Liver (tissue), 9 donors: Measurements from ENCODE around the gene KPNB1. TPM values are rescaled to one million over a fixed set of nuclear protein-coding genes. Genes with fewer than 3 reads are reported as not detected.

Experiments used
- DNase-seq: peaks from one replicate; pipeline ENCODE4 v3.0.0-alpha.2; 2017; ENCODE audit warnings: low spot score
- H3K27ac ChIP-seq, 2 donors: one replicate each; pipeline ENCODE4 v1.7.0; 2013; ENCODE audit warnings: inconsistent platforms in 2 of 2, low read length in 2 of 2, control low read depth in 1 of 2, low read depth in 1 of 2, mild to moderate bottlenecking in 1 of 2
- H3K27me3 ChIP-seq, 4 donors: one replicate each; pipeline versions ENCODE4 v1.6.1 to v1.7.0; 2013; ENCODE audit warnings: low read length in 3 of 4, inconsistent platforms in 1 of 4, mild to moderate bottlenecking in 1 of 4, moderate library complexity in 1 of 4; ENCODE audit not compliant: control insufficient read depth in 4 of 4, insufficient read depth in 4 of 4
- H3K36me3 ChIP-seq, 4 donors: one replicate each; pipeline versions ENCODE4 v1.6.1 to v1.7.0; 2013; ENCODE audit warnings: low read length in 3 of 4, mild to moderate bottlenecking in 3 of 4, low read depth in 1 of 4, moderate library complexity in 1 of 4; ENCODE audit not compliant: control insufficient read depth in 4 of 4, insufficient read depth in 3 of 4
- H3K4me1 ChIP-seq, 4 donors: one replicate each; pipeline versions ENCODE4 v1.6.1 to v1.7.0; 2013; ENCODE audit warnings: low read length in 3 of 4, mild to moderate bottlenecking in 3 of 4, moderate library complexity in 1 of 4; ENCODE audit not compliant: control insufficient read depth in 4 of 4, insufficient read depth in 4 of 4
- H3K4me3 ChIP-seq, 3 donors: one replicate each; pipeline versions ENCODE4 v1.6.1 to v1.7.0; 2013; ENCODE audit warnings: low read length in 3 of 3, control low read depth in 1 of 3, low read depth in 1 of 3, mild to moderate bottlenecking in 1 of 3
- H3K9ac ChIP-seq, 2 donors: one replicate each; pipeline ENCODE4 v1.7.0; 2013; ENCODE audit warnings: low read length in 2 of 2, mild to moderate bottlenecking in 2 of 2, moderate library complexity in 2 of 2, control low read depth in 1 of 2, low read depth in 1 of 2
- H3K9me3 ChIP-seq, 4 donors: one replicate each; pipeline versions ENCODE4 v1.6.1 to v1.7.0; 2013; ENCODE audit warnings: low read length in 3 of 4; ENCODE audit not compliant: control insufficient read depth in 4 of 4
- ATF3 ChIP-seq: IDR thresholded peaks from 2 replicates; pipeline ENCODE4 v1.6.1; 2016; ENCODE audit warnings: antibody characterized with exemption
- FOXA1 ChIP-seq: IDR thresholded peaks from 2 replicates; pipeline ENCODE4 v1.6.1; 2016; ENCODE audit warnings: antibody characterized with exemption
- FOXA2 ChIP-seq: IDR thresholded peaks from 2 replicates; pipeline ENCODE4 v1.6.1; 2016; ENCODE audit warnings: antibody characterized with exemption
- GABPA ChIP-seq, 2 donors: IDR thresholded peaks in 1 of 2; conservative IDR thresholded peaks in 1 of 2; 2 replicates each; pipeline ENCODE4 v1.6.1; 2016; ENCODE audit warnings: antibody characterized with exemption in 2 of 2, mild to moderate bottlenecking in 1 of 2, moderate library complexity in 1 of 2
- HNF4A ChIP-seq, 2 donors: conservative IDR thresholded peaks; 2 replicates each; pipeline ENCODE4 v1.6.1; 2016; ENCODE audit warnings: antibody characterized with exemption in 2 of 2, mild to moderate bottlenecking in 2 of 2
- HNF4G ChIP-seq: IDR thresholded peaks from 2 replicates; pipeline ENCODE4 v1.6.1; 2016; ENCODE audit warnings: antibody characterized with exemption
- JUND ChIP-seq, 2 donors: IDR thresholded peaks; 2 replicates each; pipeline ENCODE4 v1.6.1; 2016; ENCODE audit warnings: antibody characterized with exemption in 2 of 2
- MAX ChIP-seq: IDR thresholded peaks from 2 replicates; pipeline ENCODE4 v1.6.1; 2016; ENCODE audit warnings: antibody characterized with exemption
- NR2F2 ChIP-seq: IDR thresholded peaks from 2 replicates; pipeline ENCODE4 v1.6.1; 2016; ENCODE audit warnings: antibody characterized with exemption
- RXRA ChIP-seq, 2 donors: IDR thresholded peaks; 2 replicates each; pipeline ENCODE4 v1.6.1; 2017 to 2018; ENCODE audit warnings: antibody characterized with exemption in 2 of 2, mild to moderate bottlenecking in 1 of 2
- SP1 ChIP-seq: IDR thresholded peaks from 2 replicates; pipeline ENCODE4 v1.6.1; 2018; ENCODE audit warnings: antibody characterized with exemption, mild to moderate bottlenecking
- TAF1 ChIP-seq: conservative IDR thresholded peaks from 2 replicates; pipeline ENCODE4 v1.6.1; 2016; ENCODE audit warnings: antibody characterized with exemption, mild to moderate bottlenecking
- YY1 ChIP-seq: IDR thresholded peaks from 2 replicates; pipeline ENCODE4 v1.6.1; 2016; ENCODE audit warnings: antibody characterized with exemption, mild to moderate bottlenecking
- WGBS: extraction: QIAGEN DNeasy Blood & Tissue Kit; methylation state at CpG from one replicate; pipeline ENCODE4 v1.1.7; 2013; 5-methylcytosine and 5-hydroxymethylcytosine counted together
- polyA plus RNA-seq, 2 donors: library from polyadenylated mRNA; stranded (reverse) in 1 of 2; unstranded in 1 of 2; fragments of 200-250 nt in 1 of 2; fragments of >200 nt in 1 of 2; fragmentation: Nextera tagmentation in 1 of 2; extraction: Ambion mirVana in 1 of 2; gene quantifications; one replicate each; pipeline versions ENCODE4 v1.2.1 to v1.2.3, GENCODE V29; 2013 to 2015
- total RNA-seq, 2 donors: library from RNA; depleted of rRNA; stranded (reverse); fragments of >200 nt; gene quantifications; one replicate each; pipeline ENCODE4 v1.2.3, GENCODE V29; 2014
- donor health status: healthy.
- donor health status: healthy.
- donor health status: healthy.
- donor health status: healthy.
- donor health status: healthy.

The KPNB1 gene
- total and polyA plus RNA-seq, 4 donors: 27.6 to 114 (median 75.0) TPM

GRCh38 chr17:47693731-47694580 is 44.2 kb downstream of the KPNB1 start, which contains the start of gene TBKBP1:
Gene TBKBP1 (plus strand): TSS chr17:47694161. CDS start chr17:47696113, 1,952 bp downstream.
- peak; percentile 52 for DNase-seq
- peak within 1 kb of the TSS in 1 of 2 donors; percentile 23 for H3K9ac ChIP-seq
- no peaks in the 10 kb centered on the region for H3K9me3 ChIP-seq
- peak within 1 kb of the TSS; percentile 52 to 79 (median 62) for H3K4me3 ChIP-seq
- under 1% methylated on average over 87 of the region's 87 CpGs for WGBS
- H3K27me3 ChIP-seq: no peaks in the 10 kb centered on the region
- H3K27ac ChIP-seq: peak within 1 kb of the TSS; percentile 69
- TF ChIP-seq ATF3: no peak
- TF ChIP-seq TAF1: no peak
- TF ChIP-seq RXRA (IDR thresholded peaks at IDR 0.05): no peak
- TF ChIP-seq HNF4G: no peak
- peaks cover 2 to 21% (median 11%) of the 10 kb centered on the region in 4 donors for H3K4me1 ChIP-seq
- H3K36me3 ChIP-seq: no peaks in the 10 kb centered on the region

GRCh38 chr17:47694581-47695428 is 45.1 kb downstream of the KPNB1 start:
- DNase-seq: no peak
- no peaks in the 10 kb centered on the region for H3K27me3 ChIP-seq
- TF ChIP-seq FOXA1: no peak
- no peak for TF ChIP-seq HNF4A (conservative IDR thresholded peaks at IDR 0.05)
- no peak for TF ChIP-seq NR2F2
- no peak for TF ChIP-seq JUND (IDR thresholded peaks at IDR 0.05)
- no peak for TF ChIP-seq MAX
- no peak for TF ChIP-seq YY1
- no peak for TF ChIP-seq SP1
- TF ChIP-seq HNF4G: no peak
- no peak for TF ChIP-seq RXRA (IDR thresholded peaks at IDR 0.05)
- no peak for TF ChIP-seq ATF3
- no peak for TF ChIP-seq FOXA2
- peak overlapping the region; percentile 69 for H3K27ac ChIP-seq
- H3K36me3 ChIP-seq: no peaks in the 10 kb centered on the region
- H3K4me3 ChIP-seq: peak overlapping the region; percentile 52 to 79 (median 62)
- H3K9ac ChIP-seq: peak overlapping the region in 1 of 2 donors; percentile 7
- 8% methylated on average over 65 of the region's 65 CpGs for WGBS
- H3K4me1 ChIP-seq: peaks cover 2 to 21% (median 11%) of the 10 kb centered on the region in 4 donors
- no peaks in the 10 kb centered on the region for H3K9me3 ChIP-seq

- peak overlapping the region in 1 of 2 donors; percentile 7 for H3K9ac ChIP-seq
- H3K4me1 ChIP-seq: peaks cover 2 to 21% (median 11%) of the 10 kb centered on the region in 4 donors
- TF ChIP-seq ATF3 (no peak), GABPA (IDR thresholded peaks at IDR 0.05 in 1 of 2, conservative IDR thresholded peaks at IDR 0.05 in 1 of 2) (no peak), NR2F2 (peak; percentile 81)
- no peaks in the 10 kb centered on the region for H3K27me3 ChIP-seq
- H3K9me3 ChIP-seq: no peaks in the 10 kb centered on the region
- H3K36me3 ChIP-seq: no peaks in the 10 kb centered on the region
- H3K27ac ChIP-seq: peak overlapping the region; percentile 69
- DNase-seq: no peak
- H3K4me3 ChIP-seq: peak overlapping the region in 2 of 3 donors; percentile 32 to 79
- WGBS: 69% methylated on average over 47 of the region's 47 CpGs
Measured at GRCh38 chr17:47695429-47696376, 46.0 kb downstream of the KPNB1 start.
